ENCODE results near the gene ARL4C. TPM values are rescaled to one million over a fixed set of nuclear protein-coding genes. Genes with fewer than 3 reads are reported as not detected.

The ARL4C gene
- total and polyA plus RNA-seq, 4 donors: 1.4 to 2.8 (median 2.1) TPM

DNA sequence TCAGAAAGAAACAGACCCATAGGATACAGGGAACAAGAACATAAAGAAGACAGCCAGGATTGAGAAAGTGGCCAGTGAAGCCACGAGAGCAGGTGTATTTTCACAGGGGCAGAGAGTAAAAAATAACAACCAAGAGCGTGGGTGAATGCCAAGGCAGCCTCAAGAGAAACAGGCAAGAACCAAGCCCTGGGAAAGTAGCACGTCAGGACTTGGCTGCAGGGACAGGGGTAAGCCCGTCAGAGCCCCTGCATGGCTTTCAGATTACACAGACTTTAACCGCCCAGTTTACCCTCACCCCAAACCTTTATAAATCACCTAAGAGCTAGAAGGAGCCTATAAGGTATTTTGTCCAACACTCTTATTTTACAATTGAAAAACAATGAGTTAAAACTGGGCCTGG is 43.7 kb downstream of the ARL4C start:
- Histone ChIP-seq H3K27me3 (ENCODE audit: control insufficient read depth in 4 of 4, insufficient read depth in 4 of 4, low read length in 3 of 4) (no peaks in the 10 kb centered on the region), H3K4me3 (ENCODE audit: low read depth in 1 of 3, low read length in 3 of 3) (no peak overlapping the region), H3K36me3 (ENCODE audit: control insufficient read depth in 4 of 4, insufficient read depth in 3 of 4, low read depth in 1 of 4, low read length in 3 of 4) (no peaks in the 10 kb centered on the region), H3K9ac (ENCODE audit: low read depth in 1 of 2, low read length in 2 of 2) (no peak overlapping the region), H3K4me1 (ENCODE audit: control insufficient read depth in 4 of 4, insufficient read depth in 4 of 4, low read length in 3 of 4) (no peaks in the 10 kb centered on the region), H3K9me3 (ENCODE audit: control insufficient read depth in 4 of 4, low read length in 3 of 4) (no peaks in the 10 kb centered on the region), H3K27ac (ENCODE audit: low read depth in 1 of 2, low read length in 2 of 2) (no peak overlapping the region)
- WGBS: 92% methylated on average over 5 of the region's 5 CpGs
- no peak for DNase-seq (ENCODE audit: low spot score)
- TF ChIP-seq FOXA1 (IDR thresholded peaks at IDR 0.05) (no peak), CTCF (IDR thresholded peaks at IDR 0.05; ENCODE audit: low read depth, low read length, missing input control) (no peak), YY1 (IDR thresholded peaks at IDR 0.05) (no peak)

DNA sequence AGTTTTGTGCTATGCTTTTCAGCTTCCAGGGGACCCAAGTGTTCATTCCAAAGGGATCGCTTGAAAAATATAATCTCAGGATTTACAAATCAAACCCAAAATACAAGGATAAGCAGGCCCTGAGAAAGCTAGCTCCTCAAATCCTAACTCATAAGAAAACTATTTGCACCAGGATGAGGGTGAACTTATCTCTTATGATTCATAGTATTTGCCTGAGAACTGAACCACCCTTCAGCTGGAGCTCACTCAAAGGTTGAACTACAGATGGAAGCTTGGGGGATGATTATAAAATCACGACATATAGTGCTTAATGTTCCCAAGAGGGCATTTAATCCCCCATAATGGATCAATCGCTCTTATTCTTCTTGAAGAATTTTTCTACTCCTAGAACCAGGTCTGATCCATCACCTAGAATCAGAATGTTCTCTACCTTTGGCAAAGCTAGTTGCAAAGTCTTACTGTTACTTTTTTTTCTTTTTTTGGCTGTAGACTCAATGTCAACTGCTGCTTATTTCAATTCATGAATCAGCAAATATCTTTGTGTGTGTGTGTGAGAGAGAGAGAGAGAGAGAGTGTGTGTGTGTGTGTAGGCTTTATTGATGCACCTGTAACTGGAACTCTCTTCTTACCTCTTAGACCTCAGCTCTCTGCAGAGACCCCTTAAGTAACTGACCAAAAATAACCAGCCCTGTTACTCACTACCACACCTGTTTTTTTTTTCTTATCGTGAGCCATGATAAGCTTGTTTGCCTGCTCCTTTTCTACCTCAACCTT is 44.8 kb downstream of the ARL4C start:
- no peaks in the 10 kb centered on the region for H3K4me1 ChIP-seq (ENCODE audit: control insufficient read depth in 4 of 4, insufficient read depth in 4 of 4, low read length in 3 of 4)
- H3K4me3 ChIP-seq (ENCODE audit: low read depth in 1 of 3, low read length in 3 of 3): no peak overlapping the region
- H3K27me3 ChIP-seq (ENCODE audit: control insufficient read depth in 4 of 4, insufficient read depth in 4 of 4, low read length in 3 of 4): no peaks in the 10 kb centered on the region
- no peak overlapping the region for H3K27ac ChIP-seq (ENCODE audit: low read depth in 1 of 2, low read length in 2 of 2)
- TF ChIP-seq YY1 (IDR thresholded peaks at IDR 0.05) (no peak), CTCF (IDR thresholded peaks at IDR 0.05; ENCODE audit: low read depth, low read length, missing input control) (no peak), GABPA (IDR thresholded peaks at IDR 0.05 in 1 of 2, conservative IDR thresholded peaks at IDR 0.05 in 1 of 2) (no peak), ZBTB33 (IDR thresholded peaks at IDR 0.05) (no peak), TAF1 (conservative IDR thresholded peaks at IDR 0.05) (no peak), FOXA2 (IDR thresholded peaks at IDR 0.05) (no peak), FOXA1 (IDR thresholded peaks at IDR 0.05) (no peak)
- DNase-seq (ENCODE audit: low spot score): no peak
- no peak overlapping the region for H3K9ac ChIP-seq (ENCODE audit: low read depth in 1 of 2, low read length in 2 of 2)
- no peaks in the 10 kb centered on the region for H3K36me3 ChIP-seq (ENCODE audit: control insufficient read depth in 4 of 4, insufficient read depth in 3 of 4, low read depth in 1 of 4, low read length in 3 of 4)
- no peaks in the 10 kb centered on the region for H3K9me3 ChIP-seq (ENCODE audit: control insufficient read depth in 4 of 4, low read length in 3 of 4)
- 75% methylated on average over 4 of the region's 4 CpGs for WGBS

DNA sequence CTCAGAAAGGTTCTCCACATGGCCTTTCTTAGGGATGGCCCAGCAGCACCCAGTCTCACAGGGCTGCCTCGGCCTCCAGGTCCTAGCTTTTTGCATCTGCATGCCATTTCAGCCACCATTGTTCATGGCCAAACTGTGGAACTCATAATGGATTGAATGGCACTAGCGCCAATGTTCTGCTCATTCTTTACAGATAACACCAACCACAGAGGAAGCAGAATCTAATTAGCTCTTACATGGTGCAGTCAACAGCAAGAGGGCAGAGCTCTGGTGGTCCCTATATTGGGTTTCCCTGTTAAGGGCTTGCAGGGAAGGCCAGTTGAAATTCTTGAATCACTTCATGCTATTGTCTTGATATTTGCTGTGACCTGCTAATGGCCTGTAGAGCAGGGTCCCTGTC is 45.6 kb downstream of the ARL4C start:
- Histone ChIP-seq H3K4me1 (ENCODE audit: control insufficient read depth in 4 of 4, insufficient read depth in 4 of 4, low read length in 3 of 4) (no peaks in the 10 kb centered on the region), H3K27ac (ENCODE audit: low read depth in 1 of 2, low read length in 2 of 2) (no peak overlapping the region), H3K27me3 (ENCODE audit: control insufficient read depth in 4 of 4, insufficient read depth in 4 of 4, low read length in 3 of 4) (no peaks in the 10 kb centered on the region), H3K4me3 (ENCODE audit: low read depth in 1 of 3, low read length in 3 of 3) (no peak overlapping the region), H3K9me3 (ENCODE audit: control insufficient read depth in 4 of 4, low read length in 3 of 4) (no peaks in the 10 kb centered on the region), H3K36me3 (ENCODE audit: control insufficient read depth in 4 of 4, insufficient read depth in 3 of 4, low read depth in 1 of 4, low read length in 3 of 4) (no peaks in the 10 kb centered on the region), H3K9ac (ENCODE audit: low read depth in 1 of 2, low read length in 2 of 2) (no peak overlapping the region)
- 81% methylated on average over 2 of the region's 2 CpGs for WGBS
- no peak for DNase-seq (ENCODE audit: low spot score)
- no peak for TF ChIP-seq EGR1 (IDR thresholded peaks at IDR 0.05; ENCODE audit: low read depth in 2 of 2)

Measured in liver (tissue), 9 donors.